HepG2 (cell line): ENCODE measurements around the gene NXPE3. TPM values are rescaled to one million over a fixed set of nuclear protein-coding genes. Genes with fewer than 3 reads are reported as not detected.

ENCODE experiments used
- DNMT3B ChIP-seq: conservative IDR thresholded peaks from 2 replicates; pipeline ENCODE4 v1.6.1; 2016; ENCODE audit warnings: missing biosample characterization, control low read depth
- EP300 ChIP-seq, 3 experiments: sonication (generic) in 1 of 3; formaldehyde crosslinking in 1 of 3; IDR thresholded peaks; 2 replicates each; pipeline versions ENCODE4 v1.5.1 to v1.6.1; 2011 to 2020; ENCODE audit warnings: low read depth in 2 of 3, low read length in 2 of 3, borderline replicate concordance in 1 of 3, improper control_type of control experiment in 1 of 3, mild to moderate bottlenecking in 1 of 3, missing genetic modification reagents in 1 of 3, moderate library complexity in 1 of 3
- ETV6 ChIP-seq: sonication (generic); formaldehyde crosslinking; conservative IDR thresholded peaks from 2 replicates; pipeline ENCODE4 v1.4.0; 2020; ENCODE audit warnings: missing genetic modification reagents
- GFI1 ChIP-seq: sonication (generic); formaldehyde crosslinking; IDR thresholded peaks from 2 replicates; pipeline ENCODE4 v1.5.0; 2020; ENCODE audit warnings: missing genetic modification reagents, mild to moderate bottlenecking, borderline replicate concordance
- HOXA9 ChIP-seq: sonication (generic); formaldehyde crosslinking; IDR thresholded peaks from 2 replicates; pipeline ENCODE4 v1.8.1; 2022; ENCODE audit warnings: missing genetic modification reagents, mild to moderate bottlenecking, moderate library complexity, borderline replicate concordance
- MED1 ChIP-seq: sonication (generic); formaldehyde crosslinking; IDR thresholded peaks from 2 replicates; pipeline ENCODE4 v1.4.0; 2020; ENCODE audit warnings: missing genetic modification reagents
- NFIC ChIP-seq: IDR thresholded peaks from 2 replicates; pipeline ENCODE4 v1.6.1; 2012; ENCODE audit warnings: mild to moderate bottlenecking, low read length, inconsistent platforms
- PAF1 ChIP-seq: IDR thresholded peaks from 2 replicates; pipeline ENCODE4 v1.6.1; 2016; ENCODE audit warnings: missing genetic modification reagents, missing compliant biosample characterization
- RARG ChIP-seq: sonication (generic); formaldehyde crosslinking; IDR thresholded peaks from 2 replicates; pipeline ENCODE4 v1.4.0; 2020; ENCODE audit warnings: low read depth, mild to moderate bottlenecking, missing genetic modification reagents
- RBM39 ChIP-seq: fragments of 200-400 bp; formaldehyde crosslinking; IDR thresholded peaks from one replicate; pipeline ENCODE4 v1.6.1; 2018; ENCODE audit warnings: antibody characterized with exemption, mild to moderate bottlenecking, low read depth, low read length; ENCODE audit not compliant: poor library complexity, severe bottlenecking
- SMARCE1 ChIP-seq: fragments of 450-650 bp; IDR thresholded peaks from 2 replicates; pipeline ENCODE4 v1.6.1; 2017; ENCODE audit warnings: borderline replicate concordance
- SP5 ChIP-seq: IDR thresholded peaks from 2 replicates; pipeline ENCODE4 v1.6.1; 2016; ENCODE audit warnings: low read depth, borderline replicate concordance
- U2AF1 ChIP-seq: fragments of 200-400 bp; formaldehyde crosslinking; optimal IDR thresholded peaks from 2 replicates; pipeline ENCODE3; 2017; ENCODE audit warnings: mild to moderate bottlenecking, low read depth, low read length
- ZMYM2 ChIP-seq: sonication (generic); formaldehyde crosslinking; IDR thresholded peaks from 2 replicates; pipeline ENCODE4 v1.8.0; 2022; ENCODE audit warnings: mild to moderate bottlenecking, missing genetic modification reagents
- ZNF792 ChIP-seq: IDR thresholded peaks from 2 replicates; pipeline ENCODE4 v1.6.1; 2016
- polyA plus RNA-seq, 8 experiments: library from polyadenylated mRNA; depleted of rRNA in 3 of 8; stranded (reverse) in 7 of 8; unstranded in 1 of 8; fragments of >200 nt; fragmentation: Illumina TruSeq in 4 of 8; extraction: Trizol in 4 of 8; gene quantifications; 2 replicates each; pipeline versions ENCODE4 v1.2.1 to v1.2.3, GENCODE V29; 2011 to 2016; ENCODE audit warnings: low read depth in 4 of 8, missing spikeins in 1 of 8, mixed read lengths in 1 of 8; ENCODE audit not compliant: insufficient read depth in 1 of 8
- total RNA-seq, 5 experiments: library from RNA; depleted of rRNA; stranded (reverse); fragments of >200 nt; fragmentation: Illumina TruSeq; extraction: Trizol; gene quantifications; 2 replicates each; pipeline ENCODE4 v1.2.3, GENCODE V29; 2016; ENCODE audit warnings: low read depth in 1 of 5
- TF ChIP-seq, protein P1 (sequence below): sonication (generic); formaldehyde crosslinking; IDR thresholded peaks from 2 replicates; pipeline ENCODE4 v1.5.0; 2020; ENCODE audit warnings: mild to moderate bottlenecking, missing genetic modification reagents
- TF ChIP-seq, protein P2 (sequence below): sonication (generic); formaldehyde crosslinking; IDR thresholded peaks from 2 replicates; pipeline ENCODE4 v1.5.0; 2020; ENCODE audit warnings: missing genetic modification reagents, mild to moderate bottlenecking, borderline replicate concordance
- TF ChIP-seq, protein P3 (sequence below): sonication (generic); formaldehyde crosslinking; IDR thresholded peaks from 2 replicates; pipeline ENCODE4 v1.9.0; 2021; ENCODE audit warnings: missing genetic modification reagents, borderline replicate concordance
- TF ChIP-seq, protein P4 (sequence below): sonication (generic); formaldehyde crosslinking; IDR thresholded peaks from 2 replicates; pipeline ENCODE4 v1.4.0; 2020; ENCODE audit warnings: low read depth, missing genetic modification reagents

NXPE3 gene
- total and polyA plus RNA-seq, 2 of the 13 experiments (the other 11 are each of a cell fraction or from before 2014, with no cell fraction given): 3.5 to 4.7 TPM

DNA sequence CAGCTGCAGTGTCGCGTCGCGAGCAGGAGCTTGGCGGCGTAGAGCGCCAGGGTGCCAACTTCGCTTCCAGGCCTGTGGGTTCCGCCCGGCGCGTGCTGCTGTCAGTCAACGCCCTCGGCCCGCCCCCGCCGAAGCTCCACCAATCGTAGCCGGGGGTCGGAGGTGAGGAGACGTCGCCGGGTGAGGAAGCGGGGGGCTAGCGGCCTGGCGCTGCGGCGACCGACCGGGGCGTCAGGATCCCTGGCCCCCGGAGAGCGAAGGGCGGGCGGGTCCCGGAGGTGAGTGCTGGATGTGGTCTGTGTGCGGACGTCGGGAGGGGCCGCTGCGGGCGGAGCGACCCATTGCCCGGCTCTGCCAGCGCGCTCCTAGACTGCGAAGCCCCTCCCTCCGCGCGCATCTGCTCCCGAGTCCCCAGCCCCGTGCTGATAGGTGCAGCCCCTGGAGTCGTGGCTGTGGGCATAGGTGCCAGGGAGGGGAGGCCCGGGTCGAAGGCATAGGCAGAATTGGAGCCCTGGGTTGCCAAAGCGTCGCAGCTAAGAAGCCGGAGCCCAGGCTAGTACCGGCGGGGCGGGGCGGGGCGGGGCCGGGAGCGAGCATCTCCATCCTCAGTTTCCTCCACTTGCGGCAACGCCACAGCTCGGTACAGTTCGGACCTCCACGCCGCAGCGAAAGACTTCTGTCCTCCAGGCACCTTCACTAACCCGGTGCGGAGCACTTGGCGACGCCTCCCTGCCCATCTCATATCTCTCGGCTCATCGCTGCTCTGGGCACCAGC, at the start of gene NXPE3 (continued):
- TF ChIP-seq, protein P1, sequence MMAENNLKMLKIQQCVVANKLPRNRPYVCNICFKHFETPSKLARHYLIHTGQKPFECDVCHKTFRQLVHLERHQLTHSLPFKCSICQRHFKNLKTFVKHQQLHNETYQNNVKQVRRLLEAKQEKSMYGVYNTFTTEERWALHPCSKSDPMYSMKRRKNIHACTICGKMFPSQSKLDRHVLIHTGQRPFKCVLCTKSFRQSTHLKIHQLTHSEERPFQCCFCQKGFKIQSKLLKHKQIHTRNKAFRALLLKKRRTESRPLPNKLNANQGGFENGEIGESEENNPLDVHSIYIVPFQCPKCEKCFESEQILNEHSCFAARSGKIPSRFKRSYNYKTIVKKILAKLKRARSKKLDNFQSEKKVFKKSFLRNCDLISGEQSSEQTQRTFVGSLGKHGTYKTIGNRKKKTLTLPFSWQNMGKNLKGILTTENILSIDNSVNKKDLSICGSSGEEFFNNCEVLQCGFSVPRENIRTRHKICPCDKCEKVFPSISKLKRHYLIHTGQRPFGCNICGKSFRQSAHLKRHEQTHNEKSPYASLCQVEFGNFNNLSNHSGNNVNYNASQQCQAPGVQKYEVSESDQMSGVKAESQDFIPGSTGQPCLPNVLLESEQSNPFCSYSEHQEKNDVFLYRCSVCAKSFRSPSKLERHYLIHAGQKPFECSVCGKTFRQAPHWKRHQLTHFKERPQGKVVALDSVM (CRISPR knock-in tag): no peak
- TF ChIP-seq MED1 (CRISPR knock-in tag): no peak
- TF ChIP-seq HOXA9 (CRISPR knock-in tag): no peak
- no peak for TF ChIP-seq NFIC
- TF ChIP-seq, protein P2, sequence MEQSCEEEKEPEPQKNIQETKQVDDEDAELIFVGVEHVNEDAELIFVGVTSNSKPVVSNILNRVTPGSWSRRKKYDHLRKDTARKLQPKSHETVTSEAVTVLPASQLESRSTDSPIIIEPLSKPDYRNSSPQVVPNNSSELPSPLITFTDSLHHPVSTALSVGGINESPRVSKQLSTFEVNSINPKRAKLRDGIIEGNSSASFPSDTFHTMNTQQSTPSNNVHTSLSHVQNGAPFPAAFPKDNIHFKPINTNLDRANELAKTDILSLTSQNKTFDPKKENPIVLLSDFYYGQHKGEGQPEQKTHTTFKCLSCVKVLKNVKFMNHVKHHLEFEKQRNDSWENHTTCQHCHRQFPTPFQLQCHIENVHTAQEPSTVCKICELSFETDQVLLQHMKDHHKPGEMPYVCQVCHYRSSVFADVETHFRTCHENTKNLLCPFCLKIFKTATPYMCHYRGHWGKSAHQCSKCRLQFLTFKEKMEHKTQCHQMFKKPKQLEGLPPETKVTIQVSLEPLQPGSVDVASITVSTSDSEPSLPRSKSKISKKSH: peak; percentile 82
- no peak for TF ChIP-seq ZMYM2
- no peak for TF ChIP-seq SMARCE1
- TF ChIP-seq RARG (CRISPR knock-in tag): no peak
- TF ChIP-seq EP300 (IDR thresholded peaks at IDR 0.05; ENCODE audit: low read depth in 2 of 2, low read length in 2 of 2): no peak
- TF ChIP-seq EP300 (CRISPR knock-in tag; IDR thresholded peaks at IDR 0.05; ENCODE audit: borderline replicate concordance): no peak
- no peak for TF ChIP-seq U2AF1
- TF ChIP-seq, protein P3, sequence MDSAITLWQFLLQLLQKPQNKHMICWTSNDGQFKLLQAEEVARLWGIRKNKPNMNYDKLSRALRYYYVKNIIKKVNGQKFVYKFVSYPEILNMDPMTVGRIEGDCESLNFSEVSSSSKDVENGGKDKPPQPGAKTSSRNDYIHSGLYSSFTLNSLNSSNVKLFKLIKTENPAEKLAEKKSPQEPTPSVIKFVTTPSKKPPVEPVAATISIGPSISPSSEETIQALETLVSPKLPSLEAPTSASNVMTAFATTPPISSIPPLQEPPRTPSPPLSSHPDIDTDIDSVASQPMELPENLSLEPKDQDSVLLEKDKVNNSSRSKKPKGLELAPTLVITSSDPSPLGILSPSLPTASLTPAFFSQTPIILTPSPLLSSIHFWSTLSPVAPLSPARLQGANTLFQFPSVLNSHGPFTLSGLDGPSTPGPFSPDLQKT: peak; percentile 86; the same call in 1 of the 2 replicates
- no peak for TF ChIP-seq PAF1 (CRISPR knock-in tag)
- 0 out of 2 replicates have a peak, but pooled peaks have one; percentile 31 for TF ChIP-seq ETV6 (CRISPR knock-in tag)
- TF ChIP-seq, protein P4, sequence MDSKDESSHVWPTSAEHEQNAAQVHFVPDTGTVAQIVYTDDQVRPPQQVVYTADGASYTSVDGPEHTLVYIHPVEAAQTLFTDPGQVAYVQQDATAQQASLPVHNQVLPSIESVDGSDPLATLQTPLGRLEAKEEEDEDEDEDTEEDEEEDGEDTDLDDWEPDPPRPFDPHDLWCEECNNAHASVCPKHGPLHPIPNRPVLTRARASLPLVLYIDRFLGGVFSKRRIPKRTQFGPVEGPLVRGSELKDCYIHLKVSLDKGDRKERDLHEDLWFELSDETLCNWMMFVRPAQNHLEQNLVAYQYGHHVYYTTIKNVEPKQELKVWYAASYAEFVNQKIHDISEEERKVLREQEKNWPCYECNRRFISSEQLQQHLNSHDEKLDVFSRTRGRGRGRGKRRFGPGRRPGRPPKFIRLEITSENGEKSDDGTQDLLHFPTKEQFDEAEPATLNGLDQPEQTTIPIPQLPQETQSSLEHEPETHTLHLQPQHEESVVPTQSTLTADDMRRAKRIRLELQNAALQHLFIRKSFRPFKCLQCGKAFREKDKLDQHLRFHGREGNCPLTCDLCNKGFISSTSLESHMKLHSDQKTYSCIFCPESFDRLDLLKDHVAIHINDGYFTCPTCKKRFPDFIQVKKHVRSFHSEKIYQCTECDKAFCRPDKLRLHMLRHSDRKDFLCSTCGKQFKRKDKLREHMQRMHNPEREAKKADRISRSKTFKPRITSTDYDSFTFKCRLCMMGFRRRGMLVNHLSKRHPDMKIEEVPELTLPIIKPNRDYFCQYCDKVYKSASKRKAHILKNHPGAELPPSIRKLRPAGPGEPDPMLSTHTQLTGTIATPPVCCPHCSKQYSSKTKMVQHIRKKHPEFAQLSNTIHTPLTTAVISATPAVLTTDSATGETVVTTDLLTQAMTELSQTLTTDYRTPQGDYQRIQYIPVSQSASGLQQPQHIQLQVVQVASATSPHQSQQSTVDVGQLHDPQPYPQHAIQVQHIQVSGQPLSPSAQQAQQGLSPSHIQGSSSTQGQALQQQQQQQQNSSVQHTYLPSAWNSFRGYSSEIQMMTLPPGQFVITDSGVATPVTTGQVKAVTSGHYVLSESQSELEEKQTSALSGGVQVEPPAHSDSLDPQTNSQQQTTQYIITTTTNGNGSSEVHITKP (CRISPR knock-in tag): no peak; the same call in 1 of the 2 replicates
- peak; percentile 75 for TF ChIP-seq SP5 (CRISPR knock-in tag)
- TF ChIP-seq GFI1 (CRISPR knock-in tag): no peak
- TF ChIP-seq ZNF792 (CRISPR knock-in tag): peak; percentile 43; the same call in 1 of the 2 replicates
- no peak; the same call in 1 of the 2 replicates for TF ChIP-seq DNMT3B (CRISPR knock-in tag)
- peak; percentile 58 for TF ChIP-seq RBM39
